Neural crest cell (in vitro differentiated cells): ENCODE data around the gene RAD18. TPM values are rescaled to one million over a fixed set of nuclear protein-coding genes. Genes with fewer than 3 reads are reported as not detected.

Experiments
- DNase-seq: peaks from one replicate; pipeline ENCODE4 v3.0.0; 2021; ENCODE audit warnings: low read depth, mixed read lengths, low spot score
- H3K27ac Mint-ChIP-seq: one replicate; pipeline ENCODE4 v1.8.0; 2021; ENCODE audit warnings: mild to moderate bottlenecking, mixed read lengths; ENCODE audit not compliant: unreplicated experiment
- H3K27me3 Mint-ChIP-seq: 2 replicates; pipeline ENCODE4 v1.8.0; 2021; ENCODE audit warnings: low read depth, mild to moderate bottlenecking, mixed read lengths
- H3K36me3 Mint-ChIP-seq: 2 replicates; pipeline ENCODE4 v1.8.0; 2021; ENCODE audit warnings: low read depth, mild to moderate bottlenecking, mixed read lengths
- H3K4me1 Mint-ChIP-seq: 2 replicates; pipeline ENCODE4 v1.8.0; 2021; ENCODE audit warnings: mixed read lengths
- H3K4me3 Mint-ChIP-seq: one replicate; pipeline ENCODE4 v1.8.0; 2021; ENCODE audit warnings: mild to moderate bottlenecking, mixed read lengths
- H3K9me3 Mint-ChIP-seq: 2 replicates; pipeline ENCODE4 v1.8.0; 2021; ENCODE audit warnings: mixed read lengths
- CTCF ChIP-seq: fragments of 200-600 bp; sonication (generic); conservative IDR thresholded peaks from 2 replicates; pipeline ENCODE4 v1.5.0; 2021; ENCODE audit warnings: antibody characterized with exemption, mild to moderate bottlenecking
- total RNA-seq: library from RNA; stranded (reverse); gene quantifications from 2 replicates; pipeline ENCODE4 v1.2.1, GENCODE V29; 2021

RAD18 gene
- total RNA-seq, 1 donor from 2014 or later: 36.3 TPM

GRCh38 chr3:8870134-8870533, 93.1 kb downstream of the RAD18 start:
- no peak overlapping the region for H3K27ac Mint-ChIP-seq
- TF ChIP-seq CTCF: no peak

GRCh38 chr3:8869613-8870012, 93.7 kb downstream of the RAD18 start:
- H3K27ac Mint-ChIP-seq: no peak overlapping the region
- peaks cover 10% of the 10 kb centered on the region for H3K36me3 Mint-ChIP-seq
- no peaks in the 10 kb centered on the region for H3K27me3 Mint-ChIP-seq
- no peak overlapping the region for H3K4me3 Mint-ChIP-seq
- DNase-seq: no peak
- no peaks in the 10 kb centered on the region for H3K9me3 Mint-ChIP-seq
- H3K4me1 Mint-ChIP-seq: peaks cover 21% of the 10 kb centered on the region
- TF ChIP-seq CTCF: no peak

More at GRCh38 chr3:8870134-8870533, 93.1 kb downstream of the RAD18 start:
- peaks cover 21% of the 10 kb centered on the region for H3K4me1 Mint-ChIP-seq
- H3K9me3 Mint-ChIP-seq: no peaks in the 10 kb centered on the region
- no peaks in the 10 kb centered on the region for H3K27me3 Mint-ChIP-seq
- peaks cover 10% of the 10 kb centered on the region for H3K36me3 Mint-ChIP-seq
- no peak for DNase-seq
- H3K4me3 Mint-ChIP-seq: no peak overlapping the region

DNA sequence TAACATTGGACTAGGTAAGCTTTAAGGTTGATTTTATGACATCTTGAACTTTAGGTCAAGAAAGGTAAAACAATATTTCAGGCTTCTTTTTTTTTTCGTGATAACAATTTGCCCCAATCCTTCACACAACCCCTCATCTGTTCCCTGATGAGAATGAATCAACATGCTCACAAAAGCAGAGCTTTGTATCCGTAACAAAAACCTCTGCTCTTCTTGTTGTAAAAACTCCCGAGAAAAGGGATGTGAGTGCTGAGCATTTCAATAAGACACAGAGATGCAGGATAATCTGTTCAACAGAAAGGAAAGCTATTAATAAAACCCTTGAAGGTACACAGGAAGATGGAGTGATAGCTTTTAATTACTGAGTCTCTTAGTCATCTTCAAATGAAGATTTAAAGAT, 94.3 kb downstream of the RAD18 start:
- Mint-ChIP-seq H3K36me3 (peaks cover 10% of the 10 kb centered on the region), H3K27ac (no peak overlapping the region), H3K27me3 (no peaks in the 10 kb centered on the region), H3K9me3 (peaks cover 4% of the 10 kb centered on the region), H3K4me3 (no peak overlapping the region), H3K4me1 (peaks cover 21% of the 10 kb centered on the region)
- DNase-seq: no peak
- TF ChIP-seq CTCF: no peak

DNA sequence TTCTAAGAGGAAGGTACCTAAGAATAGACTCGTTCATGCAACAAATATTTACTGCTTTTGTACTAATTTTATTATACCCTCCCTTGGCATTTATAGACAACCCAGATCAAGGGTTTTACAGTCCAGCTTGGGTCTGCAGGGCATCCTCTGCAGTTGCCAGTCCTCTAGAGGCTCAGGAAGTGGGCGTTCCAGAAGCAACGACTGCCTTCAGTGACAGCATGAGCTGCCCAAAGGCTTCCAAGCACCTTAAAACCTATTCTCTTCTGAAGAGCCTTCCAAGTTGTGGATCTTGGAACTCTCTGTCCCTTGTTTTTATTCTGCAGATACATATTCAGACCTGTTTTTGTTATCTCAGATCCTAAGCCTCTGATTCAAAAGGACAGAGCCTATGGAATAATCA, 95.6 kb downstream of the RAD18 start:
- no peaks in the 10 kb centered on the region for H3K27me3 Mint-ChIP-seq

DNA sequence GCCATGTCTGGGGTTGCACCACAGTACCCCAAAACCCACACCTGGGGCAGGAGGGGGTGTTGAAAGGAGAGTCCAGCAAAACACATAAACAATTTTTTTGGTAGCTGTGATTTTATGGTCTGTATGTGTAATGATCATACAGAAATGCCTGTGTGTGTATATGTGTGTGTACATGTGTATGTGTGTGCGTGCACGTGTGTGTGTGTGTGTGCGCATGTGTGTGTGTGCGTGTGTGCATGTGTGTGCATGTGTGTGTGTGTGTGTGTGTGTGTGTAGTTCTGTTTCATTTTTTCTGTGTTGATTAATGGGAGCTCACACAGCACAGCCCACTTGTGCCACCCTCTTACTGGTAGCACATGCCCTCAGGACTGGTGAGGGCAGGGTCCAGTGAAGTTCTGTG, 97.6 kb downstream of the RAD18 start:
- Mint-ChIP-seq H3K4me1 (peaks cover 16% of the 10 kb centered on the region), H3K27ac (no peak overlapping the region), H3K36me3 (peaks cover 14% of the 10 kb centered on the region), H3K4me3 (no peak overlapping the region), H3K27me3 (no peaks in the 10 kb centered on the region), H3K9me3 (peaks cover 4% of the 10 kb centered on the region)
- no peak for TF ChIP-seq CTCF
- DNase-seq: no peak

More for the DNA sequence above, 95.6 kb downstream of the RAD18 start:
- H3K4me3 Mint-ChIP-seq: no peak overlapping the region
- DNase-seq: no peak
- peaks cover 21% of the 10 kb centered on the region for H3K4me1 Mint-ChIP-seq
- TF ChIP-seq CTCF: no peak
- H3K27ac Mint-ChIP-seq: no peak overlapping the region
- H3K9me3 Mint-ChIP-seq: peaks cover 4% of the 10 kb centered on the region
- peaks cover 13% of the 10 kb centered on the region for H3K36me3 Mint-ChIP-seq
